Stomach (tissue), 4 donors: Measurements from ENCODE around the gene LRRC74B.

ENCODE experiments used
- EP300 ChIP-seq: sonication (generic); formaldehyde crosslinking; IDR thresholded peaks from one replicate; pipeline ENCODE4 v1.6.1; 2017; ENCODE audit warnings: antibody characterized with exemption
- POLR2A ChIP-seq, 4 donors: fragments of 450-650 bp; IDR thresholded peaks; one replicate each; pipeline ENCODE4 v1.6.1; 2016; ENCODE audit warnings: antibody characterized with exemption in 4 of 4, control low read depth in 2 of 4, mild to moderate bottlenecking in 1 of 4, moderate library complexity in 1 of 4
- POLR2AphosphoS5 ChIP-seq, 3 donors: sonication (generic); formaldehyde crosslinking; IDR thresholded peaks; one replicate each; pipeline ENCODE4 v1.6.1; 2016; ENCODE audit warnings: antibody characterized with exemption in 3 of 3
- TF ChIP-seq, protein P1 (sequence below), 7 experiments: fragments of 450-650 bp in 4 of 7; fragments of 200-600 bp in 3 of 7; sonication (generic) in 3 of 7; IDR thresholded peaks; one replicate each; pipeline ENCODE4 v1.5.1; 2016 to 2019; ENCODE audit warnings: antibody characterized with exemption in 7 of 7, control low read depth in 2 of 7, mild to moderate bottlenecking in 1 of 7

DNA sequence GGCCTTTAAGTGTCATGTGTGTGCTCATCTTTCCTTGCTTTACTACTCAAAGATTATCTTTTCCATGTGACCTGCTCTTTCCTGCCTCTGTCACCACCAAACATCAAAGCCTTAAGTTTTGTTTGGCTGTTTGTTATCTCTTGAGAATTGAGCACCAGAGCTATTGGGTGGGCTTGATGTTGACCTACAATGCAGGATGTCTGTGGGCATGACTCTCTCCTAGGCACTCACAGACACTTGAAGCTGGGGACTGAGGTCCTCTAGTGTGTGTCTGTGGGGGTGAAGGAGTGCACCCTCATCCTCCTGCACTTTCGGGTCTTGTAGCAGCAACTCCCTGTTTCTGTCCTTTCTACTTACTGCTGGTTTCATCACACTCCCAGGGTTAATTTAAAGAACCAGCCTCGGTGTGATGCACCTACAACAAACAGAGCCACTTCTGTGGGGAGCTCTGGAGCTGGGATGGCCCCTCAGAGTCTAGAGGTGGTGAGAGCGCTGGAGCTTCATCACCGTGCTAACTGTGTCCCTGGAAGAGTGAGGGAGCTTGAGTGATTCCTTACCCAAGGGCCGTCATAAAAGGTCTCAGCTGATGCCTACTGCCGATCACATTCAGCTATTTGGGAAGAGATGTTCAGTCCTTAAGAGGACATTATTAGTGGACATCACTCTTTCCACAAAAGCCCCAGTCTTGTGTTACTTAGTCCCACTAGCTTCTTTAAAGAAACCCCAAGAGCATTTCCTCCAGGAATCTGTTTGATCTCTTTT is 56.3 kb downstream of the LRRC74B start:
- TF ChIP-seq, protein P1, sequence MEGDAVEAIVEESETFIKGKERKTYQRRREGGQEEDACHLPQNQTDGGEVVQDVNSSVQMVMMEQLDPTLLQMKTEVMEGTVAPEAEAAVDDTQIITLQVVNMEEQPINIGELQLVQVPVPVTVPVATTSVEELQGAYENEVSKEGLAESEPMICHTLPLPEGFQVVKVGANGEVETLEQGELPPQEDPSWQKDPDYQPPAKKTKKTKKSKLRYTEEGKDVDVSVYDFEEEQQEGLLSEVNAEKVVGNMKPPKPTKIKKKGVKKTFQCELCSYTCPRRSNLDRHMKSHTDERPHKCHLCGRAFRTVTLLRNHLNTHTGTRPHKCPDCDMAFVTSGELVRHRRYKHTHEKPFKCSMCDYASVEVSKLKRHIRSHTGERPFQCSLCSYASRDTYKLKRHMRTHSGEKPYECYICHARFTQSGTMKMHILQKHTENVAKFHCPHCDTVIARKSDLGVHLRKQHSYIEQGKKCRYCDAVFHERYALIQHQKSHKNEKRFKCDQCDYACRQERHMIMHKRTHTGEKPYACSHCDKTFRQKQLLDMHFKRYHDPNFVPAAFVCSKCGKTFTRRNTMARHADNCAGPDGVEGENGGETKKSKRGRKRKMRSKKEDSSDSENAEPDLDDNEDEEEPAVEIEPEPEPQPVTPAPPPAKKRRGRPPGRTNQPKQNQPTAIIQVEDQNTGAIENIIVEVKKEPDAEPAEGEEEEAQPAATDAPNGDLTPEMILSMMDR (IDR thresholded peaks at IDR 0.05), result no peak
- TF ChIP-seq EP300 (no peak), POLR2A (IDR thresholded peaks at IDR 0.05) (no peak), POLR2AphosphoS5 (IDR thresholded peaks at IDR 0.05) (no peak)
